NCI-H345 (cell line): ENCODE results near the gene STX10.

ENCODE experiments used
- DNase-seq: peaks from one replicate; lab custom pipeline; 2025; lab: John Stamatoyannopoulos, UW

The STX10 gene

GRCh38 chr19:13139633-13140311 is 10.4 kb downstream of the STX10 start:
- no peak for DNase-seq

GRCh38 chr19:13138916-13139198 is 11.3 kb downstream of the STX10 start:
- DNase-seq = no peak

GRCh38 chr19:13138171-13138915 is 11.8 kb downstream of the STX10 start:
- no peak for DNase-seq

GRCh38 chr19:13137290-13137794 is 12.8 kb downstream of the STX10 start:
- no peak for DNase-seq

GRCh38 chr19:13135068-13136062 is 14.8 kb downstream of the STX10 start:
- no peak for DNase-seq

GRCh38 chr19:13134626-13135025 is 15.5 kb downstream of the STX10 start:
- DNase-seq = no peak

- DNase-seq = no peak
Measured at GRCh38 chr19:13133241-13133870, 16.8 kb downstream of the STX10 start.

DNA sequence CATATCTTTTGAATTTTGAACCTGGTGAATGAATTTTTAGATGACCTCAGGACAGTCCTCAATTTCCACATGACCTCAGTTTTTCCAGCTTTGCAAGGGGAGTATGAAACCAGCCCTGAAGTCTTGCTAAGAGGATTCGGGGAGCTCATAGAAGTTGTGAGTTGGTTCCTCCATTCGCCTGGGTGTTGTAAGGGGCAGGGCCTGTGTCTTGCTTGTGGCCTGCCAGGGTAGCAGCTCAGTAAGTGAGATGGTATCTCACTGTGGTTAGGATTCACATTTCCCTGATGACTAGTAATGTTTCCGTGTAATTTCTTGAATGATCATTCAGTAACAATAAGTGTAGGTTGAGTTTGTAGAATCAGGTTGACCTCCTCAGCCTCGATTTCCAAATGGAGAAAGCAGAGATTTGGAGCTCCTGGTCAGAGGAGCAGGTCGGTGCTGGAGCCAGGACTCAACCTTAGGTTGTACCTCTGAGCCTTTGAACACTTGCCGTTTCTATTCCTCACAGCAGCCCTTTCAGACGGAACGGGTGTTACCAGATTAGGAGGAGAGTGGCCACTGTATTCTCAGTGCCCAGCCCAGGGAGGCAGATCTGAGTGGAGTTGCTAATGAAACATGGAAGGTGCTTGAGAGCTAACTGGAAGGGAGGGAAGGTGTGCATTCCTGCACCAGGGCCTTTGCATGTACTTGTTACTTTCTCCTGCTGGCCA is 17.5 kb downstream of the STX10 start:
- DNase-seq = no peak

GRCh38 chr19:13130886-13131490 is 19.2 kb downstream of the STX10 start:
- no peak for DNase-seq

DNA sequence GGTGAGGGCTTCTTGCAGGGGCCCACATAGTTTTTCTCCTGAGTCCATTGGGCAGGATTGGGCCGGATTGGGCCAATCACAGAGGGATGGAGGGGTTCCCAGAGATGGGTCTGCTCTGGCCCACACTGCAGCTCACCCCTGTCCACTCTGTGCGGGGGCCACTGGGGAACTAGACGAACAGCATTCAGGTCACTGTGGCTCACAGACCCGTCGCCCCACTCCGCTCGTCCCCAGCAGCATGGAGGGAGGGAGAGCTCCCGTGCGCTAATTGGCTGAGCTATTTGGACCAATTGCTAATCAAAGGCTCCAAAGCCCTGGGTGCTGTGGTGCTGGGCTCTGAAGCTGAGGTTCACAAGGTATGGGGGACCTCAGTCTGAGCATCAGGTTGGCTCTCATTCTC is 20.8 kb downstream of the STX10 start:
- no peak for DNase-seq

DNA sequence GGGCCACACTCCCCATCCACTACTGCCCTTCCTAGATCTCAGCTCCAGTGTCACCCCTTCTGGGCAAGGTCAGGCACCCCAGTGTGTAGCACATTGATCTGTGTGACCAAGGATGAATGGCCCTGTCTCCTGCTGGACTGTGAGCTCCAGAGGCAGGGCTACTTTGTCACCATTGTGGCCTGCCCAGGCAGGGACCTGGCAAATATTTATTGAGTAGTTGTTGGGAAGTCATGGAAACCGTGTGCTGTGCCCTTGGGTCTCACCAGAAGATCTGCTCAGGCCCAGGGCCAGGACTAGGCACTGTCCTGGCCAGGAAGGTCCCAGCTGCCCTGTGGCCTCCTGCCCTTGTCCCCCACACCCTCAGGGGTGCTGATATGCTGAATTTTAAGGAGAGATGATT is 21.6 kb downstream of the STX10 start:
- no peak for DNase-seq

- DNase-seq = no peak
Measured at GRCh38 chr19:13127811-13128575, 22.2 kb downstream of the STX10 start.

DNA sequence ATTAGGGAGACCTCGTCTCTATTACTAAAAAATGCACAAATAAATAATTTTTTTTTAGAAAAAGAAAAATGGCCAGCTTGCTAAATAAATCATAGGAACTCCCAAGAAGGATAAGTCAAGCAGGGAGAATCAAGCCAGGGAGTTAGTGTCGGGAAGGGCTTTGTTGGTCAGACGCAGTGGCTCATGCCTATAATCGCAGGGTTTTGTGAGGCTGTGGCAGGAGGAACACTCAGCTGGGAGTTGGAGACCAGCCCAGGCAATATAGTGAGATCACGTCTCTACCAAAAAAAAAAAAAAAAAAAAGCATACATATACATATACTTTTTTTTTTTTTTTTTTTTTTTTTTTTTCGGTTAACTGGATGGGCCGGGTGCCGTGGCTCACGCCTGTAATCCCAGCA is 23.1 kb downstream of the STX10 start:
- DNase-seq = no peak

GRCh38 chr19:13122980-13123957 is 26.9 kb downstream of the STX10 start:
- DNase-seq = no peak

- DNase-seq = no peak
Measured at GRCh38 chr19:13122275-13122878, 27.8 kb downstream of the STX10 start.

- DNase-seq = no peak
Measured at GRCh38 chr19:13121551-13122274, 28.5 kb downstream of the STX10 start.

DNA sequence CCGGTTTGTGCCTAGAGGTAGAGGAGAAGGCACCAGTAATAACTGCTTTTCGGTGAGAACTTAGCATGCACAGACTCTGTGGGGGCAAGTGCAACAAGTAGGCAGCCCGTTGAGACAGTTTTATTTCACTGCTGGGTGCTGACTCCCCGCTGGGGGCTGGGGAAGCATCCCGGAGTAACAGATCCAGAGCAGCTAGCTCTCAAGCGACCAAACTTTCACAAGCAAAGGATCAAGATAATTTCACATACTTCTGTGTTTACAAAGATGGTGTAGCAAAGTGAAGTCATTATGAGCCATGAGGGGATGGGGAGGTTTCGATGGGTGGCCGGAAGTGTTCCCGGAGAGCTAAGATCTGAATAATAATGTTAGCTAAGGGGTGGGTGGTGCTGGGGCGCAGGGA is 29.4 kb downstream of the STX10 start:
- DNase-seq = no peak

DNA sequence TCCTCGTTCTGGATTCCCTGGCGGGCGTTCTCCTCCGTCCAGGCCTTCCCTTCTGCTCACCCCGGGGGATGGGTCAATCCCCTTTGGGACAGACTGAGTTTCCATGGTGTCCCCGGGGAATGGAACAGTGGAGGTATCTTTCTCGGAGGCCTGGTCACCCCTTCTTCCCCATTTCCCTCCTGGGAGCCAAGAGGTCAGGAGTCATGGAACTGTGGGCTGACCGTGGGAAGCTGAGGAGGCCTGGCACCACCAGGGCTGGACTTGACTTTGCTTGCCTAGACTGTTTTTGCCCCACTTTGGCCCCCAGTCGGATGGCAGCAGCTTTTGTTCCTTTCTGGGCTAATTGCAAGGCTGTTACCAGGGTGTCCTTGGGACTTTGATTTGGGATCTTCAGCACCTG is 30.1 kb downstream of the STX10 start:
- DNase-seq = no peak
